Astrocyte of the cerebellum (primary cell): Measurements from ENCODE around the gene KIF5B.
"Not testable (repeated sequence)": the region's sequence is repeated elsewhere in the genome, so short reads cannot be mapped to it uniquely, and the experiment has no call there.

Experiments used
- DNase-seq: peaks from one replicate; pipeline ENCODE4 v3.0.0-alpha.2; 2011; ENCODE audit warnings: low read depth
- H3K4me3 ChIP-seq: 2 replicates; pipeline ENCODE4 v1.5.1; 2011; ENCODE audit warnings: mild to moderate bottlenecking, low read depth, low read length, moderate library complexity
- CTCF ChIP-seq: IDR thresholded peaks from 2 replicates; pipeline ENCODE4 v1.5.1; 2012; ENCODE audit warnings: low read length, low read depth, moderate library complexity, mild to moderate bottlenecking; ENCODE audit errors: missing control alignments
- in situ Hi-C: cut with HindIII; loops from 2 replicates; pipeline ENCODE4 v1.10.0; 2017; ENCODE audit warnings: low sequenced_read_pairs

The KIF5B gene

GRCh38 chr10:31972519-31973041, 83.6 kb downstream of the KIF5B start:
- no peak for DNase-seq
- H3K4me3 ChIP-seq: no peak overlapping the region
- TF ChIP-seq CTCF: no peak
- in situ Hi-C loops: no loop called here

- in situ Hi-C loops, H3K4me3 ChIP-seq, DNase-seq: not testable (repeated sequence)
Measured at GRCh38 chr10:31969847-31970246, 86.4 kb downstream of the KIF5B start.

- no peak overlapping the region for H3K4me3 ChIP-seq
- DNase-seq: no peak
- in situ Hi-C loops: loop anchor here (5.0 kb wide), 1 partner anchor 101 kb away; no protein-coding TSS in a partner anchor
- TF ChIP-seq CTCF: no peak
Measured at GRCh38 chr10:31963589-31963980, 92.6 kb downstream of the KIF5B start.

- H3K4me3 ChIP-seq: no peak overlapping the region
Measured at GRCh38 chr10:31962826-31963588, 93.2 kb downstream of the KIF5B start.

GRCh38 chr10:31961277-31962074, 94.7 kb downstream of the KIF5B start:
- in situ Hi-C loops: loop anchor here (5.0 kb wide), 1 partner anchor 99 kb away; no protein-coding TSS in a partner anchor
- TF ChIP-seq CTCF: no peak
- H3K4me3 ChIP-seq: no peak overlapping the region
- no peak for DNase-seq

More at GRCh38 chr10:31962826-31963588, 93.2 kb downstream of the KIF5B start:
- no peak for TF ChIP-seq CTCF
- no peak for DNase-seq
- in situ Hi-C loops: loop anchor here (5.0 kb wide), 1 partner anchor 101 kb away; no protein-coding TSS in a partner anchor

GRCh38 chr10:31959461-31960173, 96.6 kb downstream of the KIF5B start:
- no peak overlapping the region for H3K4me3 ChIP-seq
- DNase-seq: no peak
- in situ Hi-C loops: loop anchor here (5.0 kb wide), 1 partner anchor 97 kb away; no protein-coding TSS in a partner anchor
- no peak for TF ChIP-seq CTCF
